GM18873 (cell line): ENCODE measurements around the gene ZNF334.

Experiments used
- ATAC-seq: cut with Tn5 transposase; IDR thresholded peaks from one replicate; pipeline ENCODE4 v1.9.1; 2021; ENCODE audit warnings: mild to moderate bottlenecking, moderate library complexity, moderate number of reproducible peaks; ENCODE audit not compliant: unreplicated experiment, low FRiP score

The ZNF334 gene

DNA sequence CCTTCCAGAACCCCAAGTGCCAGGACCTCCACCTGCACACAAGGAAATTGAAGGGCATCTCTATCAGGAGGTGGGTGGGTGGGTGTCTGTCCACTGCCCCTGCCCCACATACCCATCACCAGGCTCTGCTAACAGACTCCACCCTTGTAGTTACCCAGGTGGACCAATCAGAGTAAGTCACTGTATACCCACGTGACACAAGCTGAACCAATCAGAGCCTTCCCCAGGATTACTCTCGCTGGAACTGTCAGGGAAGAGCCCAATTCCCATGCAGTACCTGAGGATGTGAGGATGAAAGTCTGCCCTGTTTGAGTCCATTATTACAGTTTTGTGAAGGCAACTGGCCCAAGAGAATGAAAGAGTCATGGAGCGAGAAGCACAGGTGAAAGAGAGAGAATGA, 32.9 kb upstream of the ZNF334 start:
- ATAC-seq: no peak

- no peak for ATAC-seq
These were observed 32.4 kb upstream of the ZNF334 start for GRCh38 chr20:46545827-46546138.

DNA sequence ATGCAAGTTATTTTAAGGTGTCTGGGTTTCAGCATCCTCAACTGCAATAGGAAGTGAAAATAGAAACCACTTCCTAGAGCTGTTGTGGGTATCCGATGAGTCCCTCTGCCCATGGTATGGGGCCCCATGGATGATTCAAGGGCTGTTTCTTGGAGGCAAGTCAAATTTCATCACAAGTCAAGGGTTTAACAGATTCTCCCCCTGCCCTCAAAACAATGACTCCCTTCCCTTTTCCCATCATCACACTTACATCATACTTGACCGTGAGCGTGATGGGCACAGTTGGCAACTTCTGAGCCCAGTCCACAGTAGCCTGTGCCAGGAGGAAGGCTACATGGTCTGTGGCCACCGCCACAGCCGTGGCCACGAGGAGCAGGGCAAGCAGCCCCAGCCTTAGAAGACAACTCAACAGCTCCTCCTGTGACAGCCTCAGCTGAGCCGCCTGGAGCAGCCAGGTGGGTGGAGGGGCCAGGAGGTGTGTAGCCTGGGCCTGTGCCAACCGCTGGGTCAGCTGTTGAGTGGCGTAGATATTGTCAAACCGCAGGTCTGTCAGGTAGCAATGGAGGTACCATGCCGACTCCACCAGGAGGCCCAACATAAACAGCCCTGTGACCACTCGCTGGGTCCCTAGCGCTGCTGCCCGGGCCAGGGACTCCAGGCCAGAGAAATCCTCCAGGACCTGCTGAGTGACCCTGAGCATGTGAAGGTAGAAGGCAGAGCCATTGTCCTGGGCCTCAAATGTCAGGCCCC, 31.9 kb upstream of the ZNF334 start:
- ATAC-seq: no peak

DNA sequence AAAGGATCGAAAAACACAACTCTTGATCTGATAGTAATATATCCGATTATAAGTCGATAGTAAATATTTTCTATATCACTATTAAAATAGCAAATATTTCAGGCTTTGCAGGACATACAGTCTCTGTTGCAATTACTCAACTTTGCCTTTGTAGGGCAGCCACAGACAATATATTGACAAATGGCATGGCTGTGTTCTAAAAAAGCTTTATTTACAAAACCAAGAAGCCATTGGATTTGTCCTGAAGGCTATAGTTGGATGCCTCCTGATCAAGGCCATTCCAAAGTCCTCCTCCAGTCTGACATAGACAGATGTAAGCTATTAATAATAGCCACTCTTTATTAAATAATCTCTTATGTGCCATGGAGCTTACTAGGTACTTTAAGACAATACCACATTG, 31.2 kb upstream of the ZNF334 start:
- ATAC-seq: no peak

DNA sequence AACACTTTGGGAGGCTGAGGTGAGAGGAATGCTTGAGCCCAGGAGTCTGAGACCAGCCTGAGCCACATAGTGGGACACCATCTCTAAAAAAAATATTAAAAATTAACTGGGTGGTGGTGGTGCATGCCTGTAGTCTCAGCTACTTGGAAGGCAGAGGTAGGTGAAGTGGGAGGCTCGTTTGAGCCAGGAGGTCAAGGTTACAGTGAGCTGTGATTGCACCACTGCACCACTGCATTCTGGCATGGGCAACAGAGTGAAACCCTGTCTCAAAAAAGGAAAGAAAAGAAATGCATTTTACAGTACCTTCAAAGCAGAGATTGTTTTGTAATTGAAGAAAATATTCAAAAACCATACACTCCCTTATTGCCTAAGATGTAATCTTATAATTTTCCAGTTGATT, 30.6 kb upstream of the ZNF334 start:
- ATAC-seq: no peak

- ATAC-seq: no peak
These were observed 29.7 kb upstream of the ZNF334 start for GRCh38 chr20:46543033-46543432.

DNA sequence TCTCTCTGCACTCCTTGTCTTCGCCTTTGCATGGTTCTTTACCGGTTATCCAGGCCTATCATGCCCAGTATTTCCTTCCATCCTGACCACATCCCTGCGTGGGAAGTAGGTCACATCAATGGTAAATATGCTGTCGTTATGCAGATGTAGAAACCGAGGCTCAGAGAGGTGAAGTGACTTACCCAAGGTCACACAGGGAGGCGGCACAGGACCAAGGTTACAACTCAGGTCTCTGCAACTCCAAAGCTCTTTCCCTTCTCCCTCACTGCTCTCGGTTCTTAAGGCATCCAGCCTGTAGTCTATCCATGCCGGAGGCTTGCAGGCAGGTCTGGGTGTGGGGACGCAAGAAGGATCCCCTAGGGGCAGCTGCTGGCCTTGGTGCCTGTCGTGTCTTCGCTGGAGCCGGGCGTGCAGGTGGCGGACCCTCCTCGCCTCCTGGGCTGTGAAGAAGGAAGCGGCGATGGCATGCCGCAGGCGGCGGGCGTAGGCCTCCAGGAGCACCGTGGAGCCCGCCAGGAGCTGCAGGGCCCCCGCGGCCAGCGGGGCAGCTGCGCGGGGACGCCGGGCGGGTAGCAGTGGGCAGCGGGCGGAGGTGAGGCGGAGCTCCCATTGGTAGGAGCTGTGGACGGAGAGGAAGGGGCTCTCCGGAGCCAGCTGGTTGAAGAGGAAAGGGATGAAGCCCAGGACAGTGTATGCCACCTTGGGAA, 28.0 kb upstream of the ZNF334 start:
- no peak for ATAC-seq

DNA sequence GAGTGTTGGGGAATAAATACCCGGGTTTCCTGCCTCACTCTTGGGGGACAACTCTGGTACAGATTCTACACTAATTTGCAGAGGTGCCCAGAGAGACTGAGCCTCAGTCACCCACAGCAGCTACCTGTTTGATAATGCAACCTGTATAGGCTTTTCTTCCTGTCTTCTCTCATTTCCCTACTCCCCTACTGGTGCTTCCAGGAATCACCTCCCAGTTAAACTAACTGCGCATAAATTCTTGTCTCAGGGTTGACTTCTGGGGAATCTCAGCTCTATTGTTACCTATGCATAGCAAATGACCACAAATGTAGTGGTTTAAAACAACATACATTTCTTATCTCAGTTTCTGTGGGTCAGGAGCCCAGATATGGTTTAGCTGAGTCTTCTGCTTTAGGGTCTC, 25.8 kb upstream of the ZNF334 start:
- no peak for ATAC-seq

DNA sequence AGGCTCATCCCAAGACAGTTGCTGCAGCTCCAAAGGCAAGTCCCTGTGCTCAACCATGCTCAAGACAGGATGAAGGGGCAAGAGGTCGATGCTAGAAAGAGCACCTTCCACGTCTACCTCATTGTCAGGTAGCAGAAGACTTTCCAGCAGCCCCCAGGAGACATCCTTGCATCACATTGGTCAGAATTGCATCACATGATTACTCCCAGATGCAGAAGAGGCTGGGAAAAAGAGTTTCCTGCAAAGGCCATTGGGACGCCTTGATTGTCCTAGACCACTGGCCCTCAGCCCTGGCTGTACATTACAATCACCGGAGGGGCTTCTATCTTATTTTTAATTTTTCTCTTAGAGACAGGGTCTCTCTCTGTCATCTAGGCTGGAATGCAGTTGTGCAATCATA, 17.3 kb upstream of the ZNF334 start:
- ATAC-seq: no peak

- ATAC-seq: no peak
These were observed 10.5 kb upstream of the ZNF334 start for GRCh38 chr20:46523696-46524328.

DNA sequence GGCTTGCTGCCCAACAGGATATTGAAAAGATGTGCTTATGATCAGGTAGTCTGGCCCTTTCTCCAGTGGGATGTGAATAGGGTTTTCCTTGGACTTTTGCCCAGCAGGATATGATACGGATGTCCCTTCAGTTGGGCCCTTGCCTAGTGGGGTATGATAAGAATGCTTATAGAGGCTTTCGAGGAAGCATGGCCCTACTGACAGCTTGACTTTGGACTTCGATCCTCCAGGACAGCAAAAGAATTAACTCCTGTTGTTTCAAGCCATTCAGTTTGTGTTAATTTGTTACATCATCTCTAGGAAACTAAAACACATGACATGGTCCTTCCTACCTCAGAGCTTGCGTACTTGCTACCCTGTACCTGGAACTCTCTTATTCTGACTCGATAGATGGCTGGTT, 9.7 kb upstream of the ZNF334 start:
- ATAC-seq: no peak

DNA sequence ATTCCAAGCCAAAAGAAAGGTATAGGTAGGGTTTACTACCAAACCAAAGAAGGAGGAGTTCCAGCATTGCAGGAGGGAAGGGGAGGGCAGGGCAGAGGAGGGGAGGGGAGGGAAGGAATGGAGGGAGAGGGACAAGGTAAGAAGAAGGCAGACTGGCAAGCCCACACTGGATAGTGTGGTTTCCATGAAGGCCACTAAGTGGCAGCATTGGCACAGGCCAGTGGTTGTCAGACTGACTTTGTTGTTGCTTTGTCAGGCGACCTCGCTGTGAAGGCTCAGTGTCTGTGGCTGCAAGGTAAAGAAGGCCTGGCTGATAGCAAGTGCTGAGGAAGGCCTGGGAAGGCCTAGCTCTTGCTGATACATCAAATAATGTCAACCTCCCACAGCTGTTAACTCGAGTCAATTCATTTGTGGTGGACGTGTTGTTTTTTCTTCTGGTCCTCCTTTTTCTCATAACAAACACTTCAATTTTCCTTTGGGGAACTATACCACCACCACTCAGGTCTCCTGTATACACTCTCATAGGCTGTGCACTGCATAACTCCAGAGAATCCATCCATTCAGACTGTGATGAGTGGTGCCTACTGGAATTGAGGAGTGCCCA, 7.7 kb upstream of the ZNF334 start:
- no peak for ATAC-seq

- ATAC-seq: no peak
These were observed 7.2 kb upstream of the ZNF334 start for GRCh38 chr20:46520540-46520939.

- ATAC-seq: no peak
These were observed 6.2 kb upstream of the ZNF334 start for GRCh38 chr20:46519471-46520068.

- no peak for ATAC-seq
These were observed 3.8 kb downstream of the ZNF334 start for GRCh38 chr20:46509523-46509922.

DNA sequence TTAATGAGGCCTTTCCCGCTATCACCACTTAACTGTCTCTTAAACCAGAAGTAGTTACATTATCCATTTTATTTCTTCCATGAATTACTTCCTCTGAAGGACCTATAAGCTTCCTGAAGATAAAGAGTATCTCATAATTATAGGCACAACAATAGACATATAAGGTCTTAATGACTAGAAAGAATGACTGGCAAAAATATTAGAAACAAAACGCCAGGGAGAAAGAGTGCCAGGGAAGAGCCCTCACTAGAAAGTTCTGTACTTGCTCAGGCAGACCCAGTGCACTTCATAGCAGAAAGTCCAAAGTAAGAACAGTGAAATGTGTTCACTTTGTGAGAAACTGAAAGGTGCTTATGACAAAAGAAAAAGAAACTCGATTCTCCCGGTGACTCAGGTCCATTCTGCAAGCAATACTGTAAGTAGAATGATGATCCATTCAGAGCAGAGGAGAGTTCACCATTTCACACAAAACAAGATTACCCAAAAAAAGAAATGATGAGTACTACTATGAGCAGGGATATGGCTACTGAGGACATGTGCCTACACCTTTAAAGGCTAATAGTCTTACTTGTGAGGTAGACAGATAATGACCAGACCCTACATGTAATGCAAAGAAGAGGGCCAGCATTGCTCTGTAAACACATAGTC, 5.5 kb downstream of the ZNF334 start:
- ATAC-seq: no peak

- no peak for ATAC-seq
These were observed 7.9 kb downstream of the ZNF334 start for GRCh38 chr20:46505506-46505905.

DNA sequence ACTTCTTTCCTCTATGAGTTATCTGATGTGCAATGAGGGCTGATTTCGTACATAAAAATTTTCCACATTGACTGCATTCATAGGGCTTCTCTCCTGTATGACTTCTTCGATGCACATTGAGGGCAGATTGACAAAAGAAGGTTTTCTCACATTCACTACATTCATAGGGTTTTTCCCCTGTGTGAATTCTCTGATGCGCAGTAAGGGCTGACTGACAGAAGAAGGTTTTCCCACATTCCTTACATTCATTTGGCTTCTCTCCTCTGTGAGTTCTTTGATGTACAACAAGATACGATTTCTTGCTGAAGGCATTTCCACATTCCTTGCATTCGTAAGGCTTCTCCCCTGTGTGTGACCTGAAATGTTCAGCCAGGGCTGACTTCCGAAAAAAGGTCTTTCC, 11.4 kb downstream of the ZNF334 start:
- ATAC-seq: no peak

- ATAC-seq: no peak
These were observed 11.9 kb downstream of the ZNF334 start for GRCh38 chr20:46501337-46501942.

GRCh38 chr20:46494077-46494476, 19.3 kb downstream of the ZNF334 start:
- no peak for ATAC-seq
